T-helper 1 cell treated with Interleukin-12 subunit alpha and Interleukin-12 subunit beta and Interleukin-4 antibody, amounts not matched to agents 30 ng/mL and 1 ng/mL, for 36 hours (primary cell): ENCODE measurements around the gene SLC38A10. TPM values are rescaled to one million over a fixed set of nuclear protein-coding genes. Genes with fewer than 3 reads are reported as not detected.

Source experiments
- intact Hi-C: fragments of 100-400 bp; cut with micrococcal nuclease; formaldehyde crosslinking; loops from one replicate; pipeline ENCODE4 v1.15.1; 2024
- total RNA-seq: library from RNA; stranded (reverse); gene quantifications from 2 replicates; pipeline ENCODE4 v1.2.3, GENCODE V29; 2022

SLC38A10 gene
- total RNA-seq, 1 donor from 2014 or later: 133 TPM

DNA sequence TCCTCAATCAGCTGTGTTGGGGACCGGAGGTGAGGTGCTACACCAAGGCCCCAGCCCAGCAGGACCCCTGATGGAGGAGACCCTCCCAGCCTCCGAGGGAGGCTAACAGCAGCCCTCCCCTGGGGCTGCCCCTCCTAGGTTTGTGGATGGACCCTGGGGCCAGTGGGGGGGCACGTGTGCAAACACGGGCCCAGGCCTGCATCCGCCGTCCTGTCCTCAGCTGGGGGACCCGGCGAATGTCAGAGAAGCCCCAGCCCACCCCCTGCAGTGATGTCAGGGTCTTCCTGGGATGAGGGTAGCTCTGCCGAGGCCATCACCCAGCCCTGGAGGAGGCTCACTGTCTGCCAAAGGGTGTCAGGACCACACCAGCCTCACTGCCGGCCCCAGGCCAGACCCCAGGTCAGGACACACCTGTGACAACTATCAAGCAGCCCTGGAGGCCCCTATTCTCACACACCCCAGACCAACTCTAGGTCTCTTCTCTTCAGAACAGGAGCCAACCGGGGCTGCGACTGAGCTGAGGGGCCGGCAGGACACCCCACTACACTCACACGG is 99.1 kb downstream of the SLC38A10 start:
- intact Hi-C loops: no loop called here

Other genes starting within 250 kb of the SLC38A10 start
- gene PVALEF, start 129.8 kb downstream of the SLC38A10 start, total RNA-seq: not detected in 2 replicates
- 0.39 and 0.54 TPM in 2 replicates for gene AATK, start 129.1 kb downstream of the SLC38A10 start, total RNA-seq
- 10.6 and 13.3 TPM in 2 replicates for gene CEP131, start 72.3 kb downstream of the SLC38A10 start, total RNA-seq
- 55.5 and 60.0 TPM in 2 replicates for gene TEPSIN, start 56.3 kb downstream of the SLC38A10 start, total RNA-seq
- 47.3 and 49.0 TPM in 2 replicates for gene NDUFAF8, start 56.0 kb downstream of the SLC38A10 start, total RNA-seq
- 0.05 TPM in 1 of 2 replicates, not detected in the other for gene BAHCC1, start 100.2 kb upstream of the SLC38A10 start, total RNA-seq
- 4,987 and 5,035 TPM in 2 replicates for gene ACTG1, start 217.5 kb upstream of the SLC38A10 start, total RNA-seq
- gene FSCN2, start 233.1 kb upstream of the SLC38A10 start, total RNA-seq: 0.27 and 0.37 TPM in 2 replicates